Retinal pigment epithelial cell (primary cell): ENCODE data around the gene KDM7A.

Experiments used
- DNase-seq: peaks from one replicate; pipeline ENCODE4 v3.0.0-alpha.2; 2010; ENCODE audit warnings: low read depth
- H3K4me3 ChIP-seq: 2 replicates; pipeline ENCODE4 v1.5.1; 2011; ENCODE audit warnings: mild to moderate bottlenecking, low read length, control low read depth, moderate library complexity
- CTCF ChIP-seq: conservative IDR thresholded peaks from 2 replicates; pipeline ENCODE4 v1.5.1; 2011; ENCODE audit warnings: low read depth, low read length, control low read depth, inconsistent platforms

Gene KDM7A

GRCh38 chr7:140060788-140061606 is 115.8 kb downstream of the KDM7A start:
- DNase-seq = no peak
- TF ChIP-seq CTCF = no peak
- H3K4me3 ChIP-seq = no peak overlapping the region

- DNase-seq = no peak
- no peak for TF ChIP-seq CTCF
- no peak overlapping the region for H3K4me3 ChIP-seq
Measured at GRCh38 chr7:140060243-140060630, 116.5 kb downstream of the KDM7A start.

- no peak for TF ChIP-seq CTCF
- H3K4me3 ChIP-seq = no peak overlapping the region
- DNase-seq = peak; percentile 78
Measured at GRCh38 chr7:140059273-140060242, 117.2 kb downstream of the KDM7A start.

- no peak overlapping the region for H3K4me3 ChIP-seq
- DNase-seq = no peak
- no peak for TF ChIP-seq CTCF
Measured at GRCh38 chr7:140058517-140058916, 118.3 kb downstream of the KDM7A start.

GRCh38 chr7:140057143-140057535 is 119.6 kb downstream of the KDM7A start:
- TF ChIP-seq CTCF = no peak
- H3K4me3 ChIP-seq = no peak overlapping the region
- DNase-seq = no peak

- no peak for TF ChIP-seq CTCF
- no peak for DNase-seq
- no peak overlapping the region for H3K4me3 ChIP-seq
Measured at GRCh38 chr7:140056431-140057142, 120.2 kb downstream of the KDM7A start.
